Neural progenitor cell (in vitro differentiated cells): Measurements from ENCODE around the gene NCK1. TPM values are rescaled to one million over a fixed set of nuclear protein-coding genes. Genes with fewer than 3 reads are reported as not detected.
A peak's percentile ranks its signal among the peaks of the same experiment; 100 is the strongest.

Experiments used
- DNase-seq: peaks from one replicate; pipeline ENCODE4 v3.0.0-alpha.2; 2016; ENCODE audit warnings: low spot score
- H2AFZ ChIP-seq: fragments of 200-600 bp; sonication (generic); replicated peaks from 2 replicates; pipeline ENCODE4 v1.6.1; 2016; ENCODE audit warnings: antibody characterized with exemption
- H3F3A ChIP-seq: fragments of 200-600 bp; sonication (generic); 2 replicates; pipeline ENCODE4 v1.6.1; 2016; ENCODE audit warnings: antibody characterized with exemption, low read depth
- H3K27ac ChIP-seq: fragments of 200-600 bp; sonication (generic); 2 replicates; pipeline ENCODE4 v1.5.1; 2016; ENCODE audit warnings: mild to moderate bottlenecking
- H3K27me3 ChIP-seq: fragments of 200-600 bp; sonication (generic); 2 replicates; pipeline ENCODE4 v1.6.1; 2016; ENCODE audit warnings: mild to moderate bottlenecking, moderate library complexity
- H3K36me3 ChIP-seq: fragments of 200-600 bp; sonication (generic); 2 replicates; pipeline ENCODE4 v1.5.1; 2016
- H3K4me1 ChIP-seq: fragments of 200-600 bp; sonication (generic); 2 replicates; pipeline ENCODE4 v1.6.1; 2016; ENCODE audit warnings: mixed run types
- H3K4me2 ChIP-seq: fragments of 200-600 bp; sonication (generic); 2 replicates; pipeline ENCODE4 v1.6.1; 2016
- H3K4me3 ChIP-seq: fragments of 200-600 bp; sonication (generic); 2 replicates; pipeline ENCODE4 v1.5.1; 2016
- H3K79me2 ChIP-seq: fragments of 200-600 bp; sonication (generic); 2 replicates; pipeline ENCODE4 v1.6.1; 2016; ENCODE audit warnings: low read depth
- H3K9ac ChIP-seq: fragments of 200-600 bp; sonication (generic); 2 replicates; pipeline ENCODE4 v1.6.1; 2016
- H3K9me3 ChIP-seq: fragments of 200-600 bp; sonication (generic); 2 replicates; pipeline ENCODE4 v1.5.1; 2016; ENCODE audit warnings: low read depth
- H4K20me1 ChIP-seq: fragments of 200-600 bp; sonication (generic); 2 replicates; pipeline ENCODE4 v1.6.1; 2016; ENCODE audit warnings: low read depth
- H3K27ac Mint-ChIP-seq: 3 replicates; pipeline ENCODE4 v1.8.0; 2021; ENCODE audit warnings: mixed read lengths
- H3K27me3 Mint-ChIP-seq: 2 replicates; pipeline ENCODE4 v1.8.0; 2022; ENCODE audit warnings: low read depth, mild to moderate bottlenecking, inconsistent platforms, moderate library complexity, mixed read lengths; ENCODE audit not compliant: insufficient read depth
- H3K36me3 Mint-ChIP-seq: 3 replicates; pipeline ENCODE4 v1.8.0; 2021; ENCODE audit warnings: mixed read lengths
- H3K4me1 Mint-ChIP-seq: 3 replicates; pipeline ENCODE4 v1.8.0; 2021; ENCODE audit warnings: mixed read lengths
- H3K4me3 Mint-ChIP-seq: 3 replicates; pipeline ENCODE4 v1.8.0; 2021; ENCODE audit warnings: mild to moderate bottlenecking, moderate library complexity, mixed read lengths
- H3K9me3 Mint-ChIP-seq: 3 replicates; pipeline ENCODE4 v1.8.0; 2020; ENCODE audit warnings: mixed read lengths
- CTCF ChIP-seq: fragments of 200-600 bp; sonication (generic); IDR thresholded peaks from 2 replicates; pipeline ENCODE4 v1.5.1; 2017; ENCODE audit warnings: antibody characterized with exemption, mild to moderate bottlenecking
- EZH2 ChIP-seq: fragments of 200-600 bp; sonication (generic); IDR thresholded peaks from 2 replicates; pipeline ENCODE4 v1.6.1; 2017; ENCODE audit warnings: antibody characterized with exemption, mild to moderate bottlenecking, moderate library complexity
- EZH2phosphoT487 ChIP-seq: fragments of 200-600 bp; sonication (generic); IDR thresholded peaks from 2 replicates; pipeline ENCODE4 v1.6.1; 2017; ENCODE audit warnings: antibody characterized with exemption
- total RNA-seq: library from RNA; depleted of rRNA; stranded (reverse); fragments of >200 nt; gene quantifications from 2 replicates; pipeline ENCODE4 v1.2.3, GENCODE V29; 2015; ENCODE audit warnings: low replicate concordance

Gene NCK1
- total RNA-seq, 1 donor from 2014 or later = 46.5 TPM

DNA sequence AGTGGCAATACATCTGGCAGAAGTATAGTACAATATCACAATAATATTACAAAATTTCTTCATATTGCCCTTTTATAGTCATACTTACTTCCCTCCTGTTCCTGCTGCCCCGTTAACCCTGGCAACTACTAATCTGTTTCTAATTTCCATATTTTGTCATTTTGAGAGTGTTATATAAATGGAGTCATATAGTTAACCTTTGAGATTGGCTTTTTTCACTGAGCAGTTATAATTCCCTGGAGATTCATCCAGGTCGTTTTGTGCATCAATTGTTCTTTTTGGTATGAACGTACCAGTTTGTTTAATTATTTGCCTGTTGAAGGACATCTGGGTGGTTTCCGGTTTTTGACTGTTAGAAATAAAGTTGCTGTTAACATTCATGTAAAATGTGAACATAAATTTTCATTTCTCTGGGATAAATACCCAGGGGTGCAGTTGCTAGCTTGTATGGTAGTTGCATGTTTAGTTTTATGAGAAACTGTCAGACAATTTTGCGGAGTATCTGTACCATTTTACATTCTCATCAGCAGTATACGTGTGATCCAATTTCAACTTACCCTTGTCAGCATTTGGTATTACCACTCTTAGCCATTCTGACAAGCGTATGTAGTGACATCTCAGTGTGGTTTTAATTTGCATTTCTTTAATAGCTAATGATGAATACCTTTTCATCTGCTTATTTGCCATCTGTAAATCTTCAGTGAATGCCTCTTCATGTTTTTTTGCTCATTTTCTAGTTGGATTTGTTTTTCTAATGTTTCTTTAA, 63.6 kb downstream of the NCK1 start:
- Histone ChIP-seq H3K9me3 (no peaks in the 10 kb centered on the region), H3K36me3 (peaks cover 3% of the 10 kb centered on the region), H3K27me3 (no peaks in the 10 kb centered on the region), H3K4me1 (no peaks in the 10 kb centered on the region), H3F3A (peaks cover 7% of the 10 kb centered on the region), H3K4me3 (no peak overlapping the region), H3K4me2 (no peak overlapping the region), H4K20me1 (no peaks in the 10 kb centered on the region), H3K9ac (no peak overlapping the region), H3K27ac (no peak overlapping the region), H2AFZ (no peak overlapping the region), H3K79me2 (peaks cover 49% of the 10 kb centered on the region)
- Mint-ChIP-seq H3K27ac (no peak overlapping the region), H3K9me3 (peaks cover 17% of the 10 kb centered on the region), H3K4me1 (no peaks in the 10 kb centered on the region), H3K27me3 (no peaks in the 10 kb centered on the region), H3K4me3 (no peak overlapping the region), H3K36me3 (peaks cover 34% of the 10 kb centered on the region)
- DNase-seq = no peak
- TF ChIP-seq EZH2phosphoT487 (no peak), EZH2 (no peak), CTCF (no peak)

- Histone ChIP-seq H3K79me2 (peaks cover 41% of the 10 kb centered on the region), H4K20me1 (no peaks in the 10 kb centered on the region), H3K27me3 (no peaks in the 10 kb centered on the region), H3K27ac (no peak overlapping the region), H3F3A (no peaks in the 10 kb centered on the region), H3K9ac (no peak overlapping the region), H3K4me3 (no peak overlapping the region), H3K36me3 (peaks cover 3% of the 10 kb centered on the region), H2AFZ (no peak overlapping the region), H3K4me2 (no peak overlapping the region), H3K9me3 (no peaks in the 10 kb centered on the region), H3K4me1 (no peaks in the 10 kb centered on the region)
- TF ChIP-seq EZH2 (no peak), CTCF (no peak), EZH2phosphoT487 (no peak)
- Mint-ChIP-seq H3K9me3 (peaks cover 3% of the 10 kb centered on the region), H3K4me3 (no peak overlapping the region), H3K27me3 (no peaks in the 10 kb centered on the region), H3K4me1 (no peaks in the 10 kb centered on the region), H3K36me3 (peaks cover 23% of the 10 kb centered on the region), H3K27ac (no peak overlapping the region)
- no peak for DNase-seq
Observed at GRCh38 chr3:136928240-136928639, 66.2 kb downstream of the NCK1 start.

DNA sequence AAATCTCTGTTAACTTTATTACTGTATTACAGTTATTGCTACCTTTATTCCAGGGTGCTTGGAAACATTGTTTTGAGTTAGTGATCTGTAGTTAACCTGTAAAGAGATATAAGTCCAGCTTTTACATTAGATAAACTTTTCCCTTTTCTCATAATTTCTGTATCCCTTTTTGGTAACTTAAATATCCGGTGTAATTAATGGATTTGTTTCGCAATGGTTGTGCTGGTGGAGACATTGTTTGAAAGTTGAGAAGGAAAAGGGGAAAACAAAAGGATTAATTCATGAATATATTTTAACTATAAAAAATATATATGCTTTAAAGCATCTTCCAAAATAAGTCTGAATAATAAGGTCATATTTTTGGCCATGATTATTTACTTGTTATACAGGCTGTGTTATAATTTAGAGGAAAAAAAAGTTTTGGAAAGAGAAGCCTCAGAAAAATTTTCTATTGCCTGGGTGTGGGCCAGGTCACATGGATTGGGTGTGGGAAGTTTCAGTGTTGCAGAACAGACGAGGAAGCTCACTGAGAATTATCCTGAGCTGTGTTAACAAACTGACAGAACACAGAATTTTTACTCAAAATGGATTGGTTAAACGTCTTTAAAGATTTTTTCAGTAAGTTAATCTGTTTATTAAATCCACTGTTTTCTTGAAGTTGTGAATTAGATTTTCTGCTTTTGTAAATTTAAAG, 68.1 kb downstream of the NCK1 start:
- H3K27me3 ChIP-seq = no peaks in the 10 kb centered on the region
- peak overlapping the region; percentile 30 for H3K27ac ChIP-seq
- no peak overlapping the region for H2AFZ ChIP-seq
- H3F3A ChIP-seq = no peaks in the 10 kb centered on the region
- H3K36me3 ChIP-seq = peaks cover 3% of the 10 kb centered on the region
- no peak for TF ChIP-seq EZH2
- no peak for TF ChIP-seq CTCF
- TF ChIP-seq EZH2phosphoT487 = no peak
- H3K4me1 ChIP-seq = no peaks in the 10 kb centered on the region
- Mint-ChIP-seq H3K4me3 (no peak overlapping the region), H3K4me1 (no peaks in the 10 kb centered on the region), H3K27me3 (no peaks in the 10 kb centered on the region), H3K9me3 (peaks cover 3% of the 10 kb centered on the region), H3K27ac (no peak overlapping the region), H3K36me3 (peaks cover 34% of the 10 kb centered on the region)
- H3K4me2 ChIP-seq = no peak overlapping the region
- H3K9me3 ChIP-seq = no peaks in the 10 kb centered on the region
- no peak overlapping the region for H3K4me3 ChIP-seq
- no peak overlapping the region for H3K9ac ChIP-seq
- H3K79me2 ChIP-seq = peaks cover 24% of the 10 kb centered on the region
- DNase-seq = no peak
- no peaks in the 10 kb centered on the region for H4K20me1 ChIP-seq
